ENCODE data around the gene PDE6A. TPM values are rescaled to one million over a fixed set of nuclear protein-coding genes. Genes with fewer than 3 reads are reported as not detected.

PDE6A gene
- total and polyA plus RNA-seq, 4 donors: 0.06 TPM; not detected in 3

DNA sequence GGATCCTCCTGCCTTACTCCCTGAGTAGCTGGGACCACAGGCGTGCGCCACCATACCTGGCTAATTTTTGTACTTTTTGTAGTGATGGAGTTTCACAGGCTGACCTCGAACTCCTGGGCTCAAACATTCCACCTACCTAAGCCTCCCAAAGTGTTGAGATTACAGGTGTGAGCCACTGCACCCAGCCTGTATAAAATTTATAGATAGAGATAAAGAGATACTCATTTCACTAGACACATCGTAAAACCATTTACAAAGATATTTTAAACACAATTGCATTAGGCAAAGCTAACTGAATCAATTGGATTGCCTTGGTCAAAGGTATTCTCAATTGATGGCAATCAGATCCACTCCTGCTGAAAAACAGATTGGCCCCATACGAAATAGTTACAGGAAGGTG, 52.0 kb downstream of the PDE6A start (continued):
- no peak for TF ChIP-seq RAD21 (IDR thresholded peaks at IDR 0.05)
- no peak for TF ChIP-seq EGR1 (IDR thresholded peaks at IDR 0.05; ENCODE audit: low read depth in 2 of 2)
- no peak for TF ChIP-seq YY1 (IDR thresholded peaks at IDR 0.05)
- TF ChIP-seq, protein P1, sequence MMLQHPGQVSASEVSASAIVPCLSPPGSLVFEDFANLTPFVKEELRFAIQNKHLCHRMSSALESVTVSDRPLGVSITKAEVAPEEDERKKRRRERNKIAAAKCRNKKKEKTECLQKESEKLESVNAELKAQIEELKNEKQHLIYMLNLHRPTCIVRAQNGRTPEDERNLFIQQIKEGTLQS (IDR thresholded peaks at IDR 0.05): no peak
- no peak for TF ChIP-seq HNF4G (IDR thresholded peaks at IDR 0.05)
- no peak for TF ChIP-seq FOXA2 (IDR thresholded peaks at IDR 0.05)
- no peak for TF ChIP-seq SP1 (IDR thresholded peaks at IDR 0.05)
- no peak for TF ChIP-seq RXRA (IDR thresholded peaks at IDR 0.05)

DNA sequence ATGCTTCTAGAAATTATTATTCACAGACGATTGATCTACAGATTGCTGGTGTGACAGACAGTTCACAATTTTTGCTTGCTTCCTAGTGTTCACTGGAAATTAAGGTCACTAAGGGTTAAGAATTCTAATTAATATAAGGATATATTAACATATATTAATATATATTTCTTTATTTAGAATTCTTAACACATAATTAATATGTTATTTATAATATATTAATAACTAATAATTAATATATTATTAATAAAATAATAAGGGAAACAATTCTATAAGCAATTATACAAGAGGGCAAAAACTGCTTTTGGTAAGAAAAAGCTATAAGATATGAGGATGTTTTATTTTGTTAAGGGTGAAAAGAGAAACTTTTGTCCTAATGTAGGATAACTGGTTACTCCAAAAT, 56.3 kb downstream of the PDE6A start:
- Histone ChIP-seq H3K9me3 (ENCODE audit: control insufficient read depth in 4 of 4, low read length in 3 of 4) (no peaks in the 10 kb centered on the region), H3K4me1 (ENCODE audit: control insufficient read depth in 4 of 4, insufficient read depth in 4 of 4, low read length in 3 of 4) (no peaks in the 10 kb centered on the region), H3K27me3 (ENCODE audit: control insufficient read depth in 4 of 4, insufficient read depth in 4 of 4, low read length in 3 of 4) (no peaks in the 10 kb centered on the region), H3K27ac (ENCODE audit: low read depth in 1 of 2, low read length in 2 of 2) (no peak overlapping the region), H3K36me3 (ENCODE audit: control insufficient read depth in 4 of 4, insufficient read depth in 3 of 4, low read depth in 1 of 4, low read length in 3 of 4) (no peaks in the 10 kb centered on the region), H3K9ac (ENCODE audit: low read depth in 1 of 2, low read length in 2 of 2) (no peak overlapping the region), H3K4me3 (ENCODE audit: low read depth in 1 of 3, low read length in 3 of 3) (no peak overlapping the region)
- no peak for TF ChIP-seq GABPA (IDR thresholded peaks at IDR 0.05 in 1 of 2, conservative IDR thresholded peaks at IDR 0.05 in 1 of 2)
- TF ChIP-seq, protein P2, sequence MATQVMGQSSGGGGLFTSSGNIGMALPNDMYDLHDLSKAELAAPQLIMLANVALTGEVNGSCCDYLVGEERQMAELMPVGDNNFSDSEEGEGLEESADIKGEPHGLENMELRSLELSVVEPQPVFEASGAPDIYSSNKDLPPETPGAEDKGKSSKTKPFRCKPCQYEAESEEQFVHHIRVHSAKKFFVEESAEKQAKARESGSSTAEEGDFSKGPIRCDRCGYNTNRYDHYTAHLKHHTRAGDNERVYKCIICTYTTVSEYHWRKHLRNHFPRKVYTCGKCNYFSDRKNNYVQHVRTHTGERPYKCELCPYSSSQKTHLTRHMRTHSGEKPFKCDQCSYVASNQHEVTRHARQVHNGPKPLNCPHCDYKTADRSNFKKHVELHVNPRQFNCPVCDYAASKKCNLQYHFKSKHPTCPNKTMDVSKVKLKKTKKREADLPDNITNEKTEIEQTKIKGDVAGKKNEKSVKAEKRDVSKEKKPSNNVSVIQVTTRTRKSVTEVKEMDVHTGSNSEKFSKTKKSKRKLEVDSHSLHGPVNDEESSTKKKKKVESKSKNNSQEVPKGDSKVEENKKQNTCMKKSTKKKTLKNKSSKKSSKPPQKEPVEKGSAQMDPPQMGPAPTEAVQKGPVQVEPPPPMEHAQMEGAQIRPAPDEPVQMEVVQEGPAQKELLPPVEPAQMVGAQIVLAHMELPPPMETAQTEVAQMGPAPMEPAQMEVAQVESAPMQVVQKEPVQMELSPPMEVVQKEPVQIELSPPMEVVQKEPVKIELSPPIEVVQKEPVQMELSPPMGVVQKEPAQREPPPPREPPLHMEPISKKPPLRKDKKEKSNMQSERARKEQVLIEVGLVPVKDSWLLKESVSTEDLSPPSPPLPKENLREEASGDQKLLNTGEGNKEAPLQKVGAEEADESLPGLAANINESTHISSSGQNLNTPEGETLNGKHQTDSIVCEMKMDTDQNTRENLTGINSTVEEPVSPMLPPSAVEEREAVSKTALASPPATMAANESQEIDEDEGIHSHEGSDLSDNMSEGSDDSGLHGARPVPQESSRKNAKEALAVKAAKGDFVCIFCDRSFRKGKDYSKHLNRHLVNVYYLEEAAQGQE (IDR thresholded peaks at IDR 0.05): no peak
- no peak for TF ChIP-seq RXRA (IDR thresholded peaks at IDR 0.05)
- TF ChIP-seq FOXA2 (IDR thresholded peaks at IDR 0.05): no peak
- no peak for DNase-seq (ENCODE audit: low spot score)
- 67% methylated on average over 1 of the region's 1 CpG for WGBS

- Histone ChIP-seq H3K4me3 (ENCODE audit: low read depth in 1 of 3, low read length in 3 of 3) (no peak overlapping the region), H3K9ac (ENCODE audit: low read depth in 1 of 2, low read length in 2 of 2) (no peak overlapping the region), H3K27me3 (ENCODE audit: control insufficient read depth in 4 of 4, insufficient read depth in 4 of 4, low read length in 3 of 4) (no peaks in the 10 kb centered on the region), H3K9me3 (ENCODE audit: control insufficient read depth in 4 of 4, low read length in 3 of 4) (no peaks in the 10 kb centered on the region), H3K4me1 (ENCODE audit: control insufficient read depth in 4 of 4, insufficient read depth in 4 of 4, low read length in 3 of 4) (no peaks in the 10 kb centered on the region), H3K36me3 (ENCODE audit: control insufficient read depth in 4 of 4, insufficient read depth in 3 of 4, low read depth in 1 of 4, low read length in 3 of 4) (no peaks in the 10 kb centered on the region), H3K27ac (ENCODE audit: low read depth in 1 of 2, low read length in 2 of 2) (no peak overlapping the region)
- WGBS: 53% methylated on average over 10 of the region's 10 CpGs
- no peak for DNase-seq (ENCODE audit: low spot score)
- no peak for TF ChIP-seq FOXA1 (IDR thresholded peaks at IDR 0.05)
- no peak for TF ChIP-seq YY1 (IDR thresholded peaks at IDR 0.05)
- no peak for TF ChIP-seq HNF4G (IDR thresholded peaks at IDR 0.05)
- TF ChIP-seq FOXA2 (IDR thresholded peaks at IDR 0.05): no peak
- TF ChIP-seq, protein P2 (IDR thresholded peaks at IDR 0.05): no peak
- TF ChIP-seq RXRA (IDR thresholded peaks at IDR 0.05): no peak
Measured at GRCh38 chr5:149887622-149888183, 56.9 kb downstream of the PDE6A start.

Data from liver (tissue), 9 donors.